Measurements from ENCODE around the gene TTYH3.
"Not testable (repeated sequence)": the region's sequence is repeated elsewhere in the genome, so short reads cannot be mapped to it uniquely, and the experiment has no call there.

Gene TTYH3

GRCh38 chr7:2602406-2603043 is 29.3 kb upstream of the TTYH3 start:
- no peak for DNase-seq (ENCODE audit: low read depth in 3 of 3)

DNA sequence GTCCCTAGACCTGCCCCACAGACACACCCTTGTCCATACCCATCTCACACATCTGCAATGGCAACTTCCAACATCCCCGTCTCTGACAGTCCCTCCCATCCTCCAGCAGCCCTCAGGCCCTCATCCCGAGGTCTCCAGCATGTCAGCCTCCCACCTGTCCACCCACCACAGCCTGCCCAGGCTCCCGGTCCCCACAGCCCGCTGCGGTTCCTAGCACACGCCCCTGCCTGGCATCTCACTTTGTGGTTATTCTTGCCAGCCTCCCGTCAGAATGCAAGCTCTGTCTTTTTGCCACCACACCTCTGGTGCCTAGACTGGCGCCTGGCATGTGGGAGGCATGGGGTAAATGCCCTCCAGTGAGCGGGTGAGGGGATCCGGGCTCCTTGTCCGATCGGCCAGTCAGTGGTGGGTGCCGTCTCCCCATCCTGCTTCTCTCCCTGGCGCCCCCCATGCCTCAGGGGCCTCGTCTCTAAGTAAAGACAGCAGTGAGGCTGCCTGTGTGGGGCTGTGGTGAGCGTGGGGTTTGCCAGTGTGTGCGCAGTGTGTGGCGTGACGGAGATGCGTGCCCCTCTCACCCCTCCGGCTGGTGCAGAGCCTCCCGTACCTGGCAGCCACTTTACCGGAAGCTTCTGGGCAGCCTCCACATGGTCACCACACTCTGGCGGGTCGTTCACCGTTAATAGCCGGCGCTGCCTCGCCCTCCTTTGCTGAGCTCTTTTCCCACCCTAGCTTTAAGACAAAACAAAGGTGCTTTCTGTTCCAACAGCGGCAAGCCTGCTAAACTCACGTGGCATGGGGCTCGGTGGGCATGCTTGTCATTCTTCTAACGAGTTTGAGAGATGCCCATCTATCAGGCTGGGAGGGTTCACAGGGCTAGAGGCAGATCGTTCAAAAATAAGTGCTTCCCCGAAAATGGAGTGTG is 28.5 kb upstream of the TTYH3 start:
- no peak for DNase-seq (ENCODE audit: low read depth in 3 of 3)

DNA sequence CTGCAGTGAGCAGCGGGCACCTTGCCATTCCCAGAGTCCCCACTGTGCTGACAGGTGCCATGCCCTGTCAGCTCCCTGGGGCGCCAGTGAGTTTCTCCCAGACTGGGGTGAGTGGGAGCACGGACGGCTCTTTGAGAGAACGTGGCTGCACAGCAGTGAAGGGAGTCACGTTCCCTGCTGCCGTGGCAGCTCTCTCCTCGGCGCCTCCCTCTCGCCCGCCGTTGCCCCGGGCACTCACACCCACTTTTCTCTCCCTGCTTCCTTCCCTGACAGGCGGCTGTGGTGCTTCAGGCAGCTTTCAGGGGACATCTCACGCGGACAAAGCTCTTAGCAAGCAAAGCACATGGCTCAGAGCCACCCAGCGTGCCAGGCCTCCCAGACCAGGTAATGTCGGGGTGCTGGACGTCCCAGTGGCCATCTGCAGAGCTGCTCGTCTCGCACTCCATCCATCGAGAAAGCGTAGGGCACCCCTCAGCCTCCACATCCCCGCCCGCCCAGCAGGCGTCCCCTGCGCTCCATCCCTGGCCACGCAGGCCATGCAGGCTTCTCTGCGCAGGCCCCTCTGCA is 27.1 kb upstream of the TTYH3 start:
- no peak for DNase-seq (ENCODE audit: low read depth in 3 of 3)

DNA sequence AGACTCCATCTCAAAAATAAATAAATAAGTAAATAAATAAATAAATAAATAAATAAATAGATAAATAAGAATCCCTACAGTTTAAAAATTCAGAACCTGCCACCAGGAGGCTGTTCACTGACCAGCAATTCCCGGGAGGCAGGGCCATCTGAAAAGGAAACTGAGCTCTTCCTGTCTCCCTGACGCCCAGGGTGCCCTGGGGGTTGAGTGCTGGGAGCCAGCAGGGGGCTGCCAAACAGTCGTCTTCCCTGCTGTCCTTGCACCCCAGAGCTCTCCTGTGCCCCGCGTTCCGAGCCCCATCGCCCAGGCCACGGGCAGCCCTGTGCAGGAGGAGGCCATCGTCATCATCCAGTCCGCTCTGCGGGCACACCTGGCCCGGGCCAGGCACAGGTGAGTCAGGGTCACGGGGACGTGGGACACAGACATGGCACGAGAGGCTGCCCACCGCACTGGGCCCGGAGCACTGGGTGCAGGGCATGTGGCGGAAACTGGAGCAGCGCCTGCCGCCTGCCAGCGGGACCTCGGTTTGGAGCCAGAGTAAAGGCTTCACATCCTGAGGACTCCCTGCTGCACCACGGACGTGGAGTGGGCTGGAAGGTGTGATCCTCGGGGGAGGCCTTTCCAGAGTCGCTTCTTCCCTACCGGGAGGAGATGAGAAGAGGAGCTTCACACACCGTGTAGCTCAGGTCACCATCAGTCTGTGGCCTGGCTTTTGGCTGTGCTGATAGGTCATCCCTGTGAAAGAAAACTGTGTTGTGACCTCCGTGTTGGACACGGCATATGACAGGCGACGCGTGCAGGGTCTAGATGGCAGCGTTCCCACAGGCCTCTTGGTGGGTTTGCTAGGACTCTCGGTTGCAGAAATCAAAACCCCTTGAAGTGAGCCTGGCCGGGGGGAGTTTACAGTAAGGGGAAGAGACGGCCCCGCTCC is 25.9 kb upstream of the TTYH3 start:
- DNase-seq (ENCODE audit: low read depth in 3 of 3): no peak

GRCh38 chr7:2606539-2606936 is 25.2 kb upstream of the TTYH3 start:
- no peak for DNase-seq (ENCODE audit: low read depth in 3 of 3)

DNA sequence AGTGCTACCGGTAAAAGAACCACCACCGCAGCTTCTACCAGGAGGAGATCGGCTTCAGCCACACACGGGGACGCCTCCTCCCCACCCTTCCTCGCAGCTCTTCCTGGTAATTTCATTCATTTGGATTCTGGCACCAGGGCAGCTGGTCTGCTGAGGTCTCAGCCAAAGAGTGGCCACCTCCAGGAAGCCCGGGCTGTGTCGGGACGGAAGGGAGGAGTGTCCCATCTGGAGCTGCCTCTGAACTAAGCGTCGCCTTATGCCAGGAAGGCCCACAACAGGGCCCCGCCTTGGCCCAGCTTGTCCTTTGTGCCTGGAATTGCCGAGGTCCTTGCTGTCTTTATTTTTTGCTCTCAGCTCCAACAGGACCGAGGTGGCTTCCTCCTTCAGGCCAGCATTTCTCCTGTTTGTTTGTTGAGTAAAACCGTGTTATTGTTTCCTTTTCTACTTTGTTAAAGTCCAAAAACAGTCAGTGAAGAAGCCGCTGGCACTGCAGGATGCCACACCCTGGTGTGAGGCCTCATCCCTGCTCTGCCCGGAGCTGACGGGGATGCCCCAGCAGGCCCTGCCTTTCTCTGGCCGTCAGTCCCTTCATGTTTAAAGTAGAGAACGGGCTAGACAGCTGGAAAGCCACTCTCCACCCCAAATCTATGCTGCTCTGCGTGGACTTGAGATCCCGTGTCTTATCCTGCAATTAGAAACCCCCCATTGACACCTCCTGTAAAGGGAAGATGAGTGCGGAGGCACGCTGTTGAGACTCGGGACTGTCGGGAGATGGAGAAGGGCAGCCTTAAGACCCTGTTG is 24.5 kb upstream of the TTYH3 start:
- DNase-seq (ENCODE audit: low read depth in 3 of 3): no peak

DNA sequence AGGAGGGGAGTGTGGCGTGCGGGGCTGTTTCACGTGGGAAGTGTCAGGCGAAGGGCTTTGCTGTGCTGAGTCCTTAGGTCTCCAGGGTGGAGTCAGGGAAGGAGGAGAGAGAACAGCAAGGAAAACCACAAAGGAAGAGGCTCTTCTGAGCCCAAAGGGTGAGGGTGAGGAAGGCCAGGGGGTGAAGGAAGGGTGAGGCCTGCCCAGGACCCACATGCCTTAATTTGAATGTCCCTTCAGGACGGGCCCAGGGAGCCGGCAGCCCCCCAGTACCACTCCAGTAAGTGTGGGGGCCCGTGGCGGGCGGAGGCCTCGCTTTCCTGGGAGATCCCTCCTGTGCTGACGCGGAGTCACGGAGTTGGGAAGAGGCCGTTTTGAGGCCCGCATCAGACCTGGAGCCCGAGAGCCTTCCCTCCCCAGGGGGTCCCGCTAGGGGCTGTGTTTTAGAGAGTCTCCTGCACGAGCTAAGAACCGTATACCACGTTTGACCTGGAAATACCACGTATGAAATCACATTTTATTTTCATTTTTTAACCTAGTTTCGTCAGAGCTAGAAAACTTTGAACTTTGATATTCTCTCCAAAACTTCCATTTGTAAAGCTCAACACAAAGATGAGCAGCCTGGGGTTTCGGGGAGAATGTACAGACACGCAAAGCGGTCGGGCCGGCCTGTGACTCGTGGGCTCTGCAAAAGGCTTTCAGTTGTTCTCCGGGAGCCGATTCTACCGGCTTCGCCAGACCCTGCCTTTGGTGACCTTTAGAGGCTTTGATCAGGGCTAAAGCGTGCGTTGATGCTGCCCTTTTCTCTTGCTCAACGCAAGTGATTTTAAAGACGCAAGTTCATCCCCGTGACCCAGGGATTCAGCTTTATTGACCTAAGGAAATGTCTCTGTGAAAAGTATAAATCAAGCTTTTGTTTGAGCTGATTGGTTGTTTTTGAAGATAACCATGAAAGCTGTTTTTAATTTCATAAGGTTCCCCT is 23.6 kb upstream of the TTYH3 start:
- no peak for DNase-seq (ENCODE audit: low read depth in 3 of 3)

DNA sequence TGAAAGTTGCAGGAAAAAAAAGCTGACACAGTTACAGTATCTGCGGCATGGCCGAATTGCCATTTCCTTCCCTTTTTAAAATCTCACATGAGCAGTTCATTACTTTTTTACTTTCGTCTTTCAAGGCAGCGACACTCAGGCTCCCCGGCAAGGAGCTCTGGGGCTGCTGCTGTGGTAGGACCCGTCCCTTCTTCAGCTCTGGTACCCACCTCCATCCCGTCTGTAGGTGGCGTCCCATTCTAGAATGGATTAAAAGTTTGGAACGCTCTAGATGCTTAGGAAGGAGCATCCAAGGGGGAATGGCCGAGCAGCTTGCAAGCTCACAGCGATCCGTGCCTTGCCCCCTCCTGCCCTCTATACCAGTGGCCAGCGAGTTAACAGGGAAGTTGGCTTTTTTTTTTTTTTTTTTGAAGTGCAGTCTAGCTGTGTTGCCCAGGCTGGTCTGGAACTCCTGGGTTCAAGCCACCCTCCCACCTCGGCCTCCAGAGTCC is 22.8 kb upstream of the TTYH3 start:
- no peak for DNase-seq (ENCODE audit: low read depth in 3 of 3)

GRCh38 chr7:2609646-2610045 is 22.1 kb upstream of the TTYH3 start:
- DNase-seq (ENCODE audit: low read depth in 3 of 3): not testable (repeated sequence)

GRCh38 chr7:2610466-2610865 is 21.3 kb upstream of the TTYH3 start:
- DNase-seq (ENCODE audit: low read depth in 3 of 3): no peak

- DNase-seq (ENCODE audit: low read depth in 3 of 3): no peak
Measured at GRCh38 chr7:2610898-2611297, 20.9 kb upstream of the TTYH3 start.

- DNase-seq (ENCODE audit: low read depth in 3 of 3): no peak
Measured at GRCh38 chr7:2611401-2611800, 20.4 kb upstream of the TTYH3 start.

DNA sequence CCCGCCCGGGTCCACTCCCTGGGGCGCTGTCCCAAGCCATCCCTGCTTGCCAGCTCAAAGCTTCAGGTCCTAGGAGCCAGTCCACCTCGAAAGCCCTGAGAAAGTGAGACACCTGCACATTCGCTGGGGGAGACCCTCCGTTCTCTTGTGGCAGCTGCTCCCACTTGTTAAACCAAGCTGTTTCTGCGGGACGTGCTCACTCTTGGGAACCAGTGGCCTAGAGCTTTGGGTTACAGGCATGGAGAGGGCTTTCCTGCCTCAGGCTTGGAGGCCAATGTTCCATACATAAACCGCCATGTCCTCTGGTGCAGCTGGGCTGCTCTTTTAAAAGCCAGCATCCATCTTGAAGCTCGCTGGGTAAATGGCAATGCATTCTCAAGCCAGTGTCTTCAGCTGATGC is 19.9 kb upstream of the TTYH3 start:
- no peak for DNase-seq (ENCODE audit: low read depth in 3 of 3)

- no peak for DNase-seq (ENCODE audit: low read depth in 3 of 3)
Measured at GRCh38 chr7:2612445-2613097, 19.2 kb upstream of the TTYH3 start.

DNA sequence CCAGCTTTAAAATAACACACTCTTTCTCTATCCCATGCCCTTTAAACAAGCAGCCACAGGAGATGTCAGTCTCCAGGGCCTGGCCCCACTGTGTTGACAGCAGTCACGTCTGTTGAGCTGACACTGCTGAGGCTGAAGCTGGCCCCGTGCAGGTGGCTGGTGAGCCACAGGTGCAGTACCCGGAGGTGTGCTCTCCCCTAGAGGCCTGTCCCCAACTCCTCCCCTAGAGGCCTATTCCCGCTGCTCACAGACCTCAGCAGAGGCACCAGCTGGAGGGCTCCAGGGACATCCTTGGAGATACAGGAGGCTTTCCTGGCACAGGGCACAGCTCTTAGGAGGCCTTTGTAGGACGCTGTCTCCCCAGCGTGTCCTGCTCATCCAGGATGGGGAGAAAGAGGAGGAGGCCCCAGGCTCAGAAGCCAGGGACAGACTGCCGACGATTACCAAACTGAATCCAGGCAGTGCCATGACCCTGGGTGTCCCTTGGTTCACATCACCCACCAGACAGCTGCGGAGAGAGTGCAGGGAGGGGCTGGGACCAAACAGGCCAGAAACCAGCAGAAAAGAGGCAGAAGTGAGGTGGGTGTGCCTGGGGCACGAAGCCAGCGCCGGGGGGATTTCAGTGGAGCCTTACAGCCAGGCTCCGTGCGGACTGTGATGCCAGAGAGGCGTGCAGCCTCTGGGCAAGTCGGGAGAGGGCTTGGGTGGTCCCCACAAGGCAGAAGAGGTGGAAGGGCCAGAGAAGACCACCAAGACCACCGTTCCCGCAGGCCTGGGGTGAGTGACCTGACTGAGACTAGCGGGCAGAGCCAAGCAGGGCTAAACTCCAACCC is 18.5 kb upstream of the TTYH3 start:
- no peak for DNase-seq (ENCODE audit: low read depth in 3 of 3)

- DNase-seq (ENCODE audit: low read depth in 3 of 3): no peak
Measured at GRCh38 chr7:2613931-2614600, 17.7 kb upstream of the TTYH3 start.

- no peak for DNase-seq (ENCODE audit: low read depth in 3 of 3)
Measured at GRCh38 chr7:2614631-2615330, 17.0 kb upstream of the TTYH3 start.

All from stimulated activated CD4-positive, alpha-beta T cell treated with anti-CD3 and anti-CD28 coated beads, TNF-alpha, amount 100 ng/mL, for 4 hours (primary cell).